MM.1S (cell line): ENCODE measurements around the gene GRAMD1A.
A peak's percentile ranks its signal among the peaks of the same experiment; 100 is the strongest.
"Not testable (repeated sequence)": the region's sequence is repeated elsewhere in the genome, so short reads cannot be mapped to it uniquely, and the experiment has no call there.

Source experiments
- DNase-seq: peaks from one replicate; pipeline ENCODE4 v3.0.0-alpha.2; 2015
- H2AFZ ChIP-seq: fragments of 300-600 bp; sonication (generic); 2 replicates; pipeline ENCODE4 v1.6.0; 2016; ENCODE audit warnings: antibody characterized with exemption, low read length
- H3F3A ChIP-seq: fragments of 300-600 bp; sonication (generic); 2 replicates; pipeline ENCODE4 v1.6.1; 2016; ENCODE audit warnings: mild to moderate bottlenecking, antibody characterized with exemption, low read length, moderate library complexity, mixed read lengths; ENCODE audit not compliant: insufficient read depth
- H3K27ac ChIP-seq: fragments of 300-600 bp; sonication (generic); 2 replicates; pipeline ENCODE4 v1.5.1; 2016; ENCODE audit warnings: mild to moderate bottlenecking, low read length
- H3K27me3 ChIP-seq: fragments of 300-600 bp; sonication (generic); replicated peaks from 2 replicates; pipeline ENCODE4 v1.6.0; 2016; ENCODE audit warnings: low read length; ENCODE audit not compliant: insufficient read depth
- H3K36me3 ChIP-seq: fragments of 300-600 bp; sonication (generic); replicated peaks from 2 replicates; pipeline ENCODE4 v1.6.1; 2016; ENCODE audit warnings: mild to moderate bottlenecking, low read length, mixed read lengths; ENCODE audit not compliant: insufficient read depth
- H3K4me1 ChIP-seq: fragments of 300-600 bp; sonication (generic); 2 replicates; pipeline ENCODE4 v1.6.1; 2016; ENCODE audit warnings: low read length, mixed read lengths
- H3K4me2 ChIP-seq: fragments of 300-600 bp; sonication (generic); 2 replicates; pipeline ENCODE4 v1.6.0; 2016; ENCODE audit warnings: low read depth, low read length
- H3K4me3 ChIP-seq: fragments of 300-600 bp; sonication (generic); 2 replicates; pipeline ENCODE4 v1.5.1; 2016; ENCODE audit warnings: low read length, mixed read lengths
- H3K79me2 ChIP-seq: fragments of 300-600 bp; sonication (generic); 2 replicates; pipeline ENCODE4 v1.6.1; 2016; ENCODE audit warnings: mixed run types, low read length, mixed read lengths
- H3K9ac ChIP-seq: fragments of 300-600 bp; sonication (generic); 2 replicates; pipeline ENCODE4 v1.6.1; 2016; ENCODE audit warnings: low read length, mixed read lengths
- H3K9me2 ChIP-seq: fragments of 300-600 bp; sonication (generic); replicated peaks from 2 replicates; pipeline ENCODE4 v1.6.1; 2016; ENCODE audit warnings: mild to moderate bottlenecking, low read length, mixed read lengths; ENCODE audit not compliant: insufficient read depth
- H3K9me3 ChIP-seq: fragments of 300-600 bp; sonication (generic); replicated peaks from 2 replicates; pipeline ENCODE4 v1.6.1; 2016; ENCODE audit warnings: mild to moderate bottlenecking, low read length, mixed read lengths; ENCODE audit not compliant: insufficient read depth
- H4K20me1 ChIP-seq: fragments of 300-600 bp; sonication (generic); 2 replicates; pipeline ENCODE4 v1.6.1; 2016; ENCODE audit warnings: mild to moderate bottlenecking, low read length, moderate library complexity, mixed read lengths; ENCODE audit not compliant: insufficient read depth
- CTCF ChIP-seq: fragments of 300-600 bp; sonication (generic); IDR thresholded peaks from 2 replicates; pipeline ENCODE4 v1.5.1; 2016; ENCODE audit warnings: antibody characterized with exemption, low read length, mixed read lengths
- EZH2 ChIP-seq: fragments of 300-600 bp; sonication (generic); optimal IDR thresholded peaks from 2 replicates; pipeline ENCODE3; 2017; ENCODE audit warnings: low read depth, mild to moderate bottlenecking, antibody characterized with exemption, low read length, mixed read lengths
- EZH2phosphoT487 ChIP-seq: fragments of 300-600 bp; sonication (generic); IDR thresholded peaks from 2 replicates; pipeline ENCODE4 v1.6.1; 2018; ENCODE audit warnings: antibody characterized with exemption, low read length

The GRAMD1A gene

DNA sequence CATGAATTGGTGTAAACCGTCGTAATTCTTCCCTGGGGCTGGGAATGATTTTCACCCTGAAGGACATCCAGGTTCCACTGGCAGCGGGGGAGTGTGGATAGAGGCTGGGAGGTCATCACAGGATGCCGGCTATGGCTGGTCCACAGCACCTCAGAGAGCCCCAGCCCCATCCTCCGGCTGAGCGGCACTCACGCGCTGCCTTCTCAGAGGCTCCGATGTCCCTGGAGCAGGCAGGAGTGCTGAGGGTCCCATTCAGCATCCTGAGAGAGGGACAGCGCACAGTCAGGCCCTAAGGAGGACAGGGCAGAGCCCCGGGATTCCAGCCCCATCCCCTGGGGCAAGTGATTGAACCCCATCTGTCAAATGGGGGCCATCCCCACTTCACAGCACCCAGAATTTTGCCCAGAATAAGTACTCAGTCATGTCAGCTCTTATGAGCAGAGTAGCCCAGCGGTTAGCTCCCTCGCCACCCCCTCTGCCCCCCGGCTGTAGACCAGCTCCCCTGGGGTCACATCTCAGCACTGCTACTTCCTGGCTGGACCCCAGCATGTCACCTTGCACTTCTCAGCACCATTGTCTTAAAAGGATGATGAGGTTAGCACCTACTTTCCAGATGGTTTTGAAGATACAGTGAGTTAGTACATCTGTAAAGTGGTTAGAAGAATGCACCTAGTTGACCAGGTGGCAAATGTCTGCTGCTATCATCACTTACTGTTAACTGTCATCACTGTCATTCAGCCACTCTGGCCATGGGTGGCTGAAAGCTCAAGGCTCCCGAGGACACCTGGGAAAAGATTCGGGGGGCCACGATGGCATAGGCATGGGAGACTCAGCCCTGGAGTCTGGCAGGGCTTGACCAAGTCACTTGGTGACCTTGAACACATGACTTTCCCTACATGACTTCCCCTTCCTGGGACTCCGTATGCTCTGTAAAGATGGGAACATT lies 11.9 kb downstream of the GRAMD1A start:
- Histone ChIP-seq H3K4me3 (no peak overlapping the region), H2AFZ (no peak overlapping the region), H3F3A (no peaks in the 10 kb centered on the region), H3K27me3 (no peaks in the 10 kb centered on the region), H3K27ac (no peak overlapping the region), H3K79me2 (no peaks in the 10 kb centered on the region), H3K36me3 (no peaks in the 10 kb centered on the region), H3K9me2 (no peaks in the 10 kb centered on the region), H4K20me1 (no peaks in the 10 kb centered on the region), H3K4me2 (no peak overlapping the region), H3K9me3 (no peaks in the 10 kb centered on the region), H3K9ac (no peak overlapping the region), H3K4me1 (no peaks in the 10 kb centered on the region)
- no peak for DNase-seq
- TF ChIP-seq EZH2 (no peak), EZH2phosphoT487 (no peak), CTCF (no peak)

GRCh38 chr19:35013041-35013819 lies 13.1 kb downstream of the GRAMD1A start:
- H3K36me3 ChIP-seq = no peaks in the 10 kb centered on the region
- H3K9ac ChIP-seq = no peak overlapping the region
- no peak overlapping the region for H3K4me2 ChIP-seq
- H3K27ac ChIP-seq = no peak overlapping the region
- no peaks in the 10 kb centered on the region for H3K9me3 ChIP-seq
- H3K27me3 ChIP-seq = no peaks in the 10 kb centered on the region
- H3K9me2 ChIP-seq = no peaks in the 10 kb centered on the region
- H3K4me1 ChIP-seq = no peaks in the 10 kb centered on the region
- no peaks in the 10 kb centered on the region for H3F3A ChIP-seq
- no peak overlapping the region for H3K4me3 ChIP-seq
- DNase-seq = peak; percentile 16
- H2AFZ ChIP-seq = no peak overlapping the region
- no peak for TF ChIP-seq EZH2phosphoT487
- TF ChIP-seq CTCF = peak; percentile 73
- H3K79me2 ChIP-seq = no peaks in the 10 kb centered on the region
- H4K20me1 ChIP-seq = no peaks in the 10 kb centered on the region

- Histone ChIP-seq H3K4me2 (no peak overlapping the region), H4K20me1 (no peaks in the 10 kb centered on the region), H3K9me3 (no peaks in the 10 kb centered on the region), H3K9me2 (no peaks in the 10 kb centered on the region), H2AFZ (no peak overlapping the region), H3K4me1 (no peaks in the 10 kb centered on the region), H3F3A (no peaks in the 10 kb centered on the region), H3K27me3 (no peaks in the 10 kb centered on the region), H3K79me2 (no peaks in the 10 kb centered on the region), H3K9ac (no peak overlapping the region), H3K4me3 (no peak overlapping the region), H3K36me3 (no peaks in the 10 kb centered on the region), H3K27ac (no peak overlapping the region)
- TF ChIP-seq CTCF = no peak
- no peak for TF ChIP-seq EZH2
- no peak for TF ChIP-seq EZH2phosphoT487
- DNase-seq = no peak
Measured at GRCh38 chr19:35013820-35014754, 14.0 kb downstream of the GRAMD1A start.

DNA sequence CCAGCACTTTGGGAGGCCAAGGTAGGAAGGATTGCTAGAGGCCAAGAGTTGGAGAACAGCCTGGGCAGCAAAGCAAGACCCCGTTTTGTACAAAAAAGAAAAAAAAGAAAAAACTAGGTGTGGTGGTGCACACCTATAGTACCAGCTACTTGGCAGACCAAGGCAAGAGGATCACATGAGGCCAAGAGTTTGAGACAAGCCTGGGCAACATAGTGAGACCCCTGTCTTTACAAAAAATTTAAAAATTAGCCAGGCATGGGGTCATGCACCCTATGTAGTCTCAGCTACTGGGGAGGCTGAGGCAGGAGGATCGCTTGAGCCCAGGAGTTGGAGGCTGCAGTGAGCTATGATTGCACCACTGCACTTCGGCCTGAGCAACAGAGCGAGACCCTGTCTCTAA lies 14.7 kb downstream of the GRAMD1A start:
- H3K79me2 ChIP-seq, H3K4me3 ChIP-seq, H3K4me2 ChIP-seq, H3F3A ChIP-seq, H3K27ac ChIP-seq, H3K27me3 ChIP-seq, H2AFZ ChIP-seq, H3K4me1 ChIP-seq, H3K9ac ChIP-seq, H4K20me1 ChIP-seq, DNase-seq, H3K9me2 ChIP-seq, H3K36me3 ChIP-seq, H3K9me3 ChIP-seq: not testable (repeated sequence)
